ENCODE measurements around the gene SCFD2.

GRCh38 chr4:52936729-52937128 lies 429.1 kb downstream of the SCFD2 start:
- TF ChIP-seq CTCF (IDR thresholded peaks at IDR 0.05; ENCODE audit: low read length), result no peak
- no peak for TF ChIP-seq EZH2 (IDR thresholded peaks at IDR 0.05; ENCODE audit: borderline replicate concordance, low read length)
